ENCODE measurements around the gene ZNF155.

ZNF155 gene

DNA sequence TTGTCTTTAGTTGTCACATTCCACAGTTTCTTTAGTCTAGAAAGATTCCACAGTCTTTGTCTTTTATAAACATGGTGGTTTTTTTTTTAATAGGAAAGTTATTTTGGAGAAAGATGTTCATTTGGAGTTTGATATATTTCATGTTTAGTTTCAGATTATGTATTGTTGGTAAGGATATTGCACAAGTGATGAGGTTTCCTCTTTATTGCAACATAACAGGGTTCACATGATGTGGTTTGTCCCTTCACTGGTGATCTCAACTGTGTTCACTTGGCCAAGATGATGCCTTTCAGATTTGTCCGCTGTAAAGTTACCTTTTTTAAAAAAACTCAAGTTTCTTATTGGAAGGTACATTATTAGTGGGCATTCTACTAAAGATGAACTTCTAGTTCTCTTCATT lies 22.0 kb downstream of the ZNF155 start:
- DNase-seq (ENCODE audit: low read depth) = no peak

DNA sequence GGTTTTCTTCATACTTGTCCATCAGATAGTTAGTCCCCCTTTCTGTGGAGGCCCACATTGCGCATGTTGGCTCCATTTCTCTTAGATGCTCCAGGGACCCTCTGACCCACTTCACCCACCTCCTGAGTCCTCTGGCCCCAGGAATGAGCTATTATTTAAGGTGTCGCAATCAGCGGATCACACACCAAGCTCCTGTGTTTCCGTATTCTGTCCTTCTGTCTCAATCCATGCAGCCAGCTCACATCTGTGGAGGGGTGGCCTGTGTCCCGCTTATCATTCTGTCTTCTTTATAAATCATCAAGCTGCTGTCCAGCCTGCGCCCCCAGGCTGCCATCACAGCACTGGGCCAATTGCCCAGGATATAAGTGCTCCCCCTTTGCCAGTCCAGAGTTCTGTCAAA lies 23.5 kb downstream of the ZNF155 start:
- no peak for DNase-seq (ENCODE audit: low read depth)

DNA sequence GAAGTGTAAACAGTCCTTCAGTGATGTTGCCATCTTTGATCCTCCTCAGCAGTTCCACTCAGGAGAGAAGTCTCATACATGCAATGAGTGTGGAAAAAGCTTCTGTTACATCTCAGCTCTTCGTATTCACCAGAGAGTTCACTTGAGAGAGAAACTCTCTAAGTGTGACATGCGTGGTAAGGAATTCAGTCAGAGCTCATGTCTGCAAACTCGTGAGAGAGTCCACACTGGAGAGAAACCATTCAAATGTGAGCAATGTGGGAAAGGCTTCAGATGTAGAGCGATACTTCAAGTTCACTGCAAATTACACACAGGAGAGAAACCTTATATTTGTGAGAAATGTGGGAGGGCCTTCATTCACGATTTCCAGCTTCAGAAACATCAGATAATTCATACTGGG lies 26.5 kb downstream of the ZNF155 start:
- DNase-seq (ENCODE audit: low read depth) = no peak

DNA sequence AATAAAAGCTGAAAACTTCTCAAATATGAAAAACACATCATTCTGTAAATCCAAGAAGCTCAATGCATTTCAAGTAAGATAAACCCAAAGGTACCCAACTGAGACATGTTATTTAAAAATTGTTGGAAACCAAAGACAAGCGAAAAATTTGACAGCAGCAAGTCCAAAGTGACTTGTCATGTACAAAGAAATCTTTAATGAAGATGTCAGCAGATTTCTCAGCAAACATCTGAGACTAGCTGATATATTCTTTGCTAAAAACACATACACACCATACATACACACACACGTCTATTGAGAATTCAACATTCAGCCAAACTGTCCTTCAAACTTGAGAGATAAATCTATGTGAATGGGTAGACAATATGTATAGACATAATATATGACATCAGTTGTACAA lies 35.5 kb downstream of the ZNF155 start:
- no peak for DNase-seq (ENCODE audit: low read depth)

DNA sequence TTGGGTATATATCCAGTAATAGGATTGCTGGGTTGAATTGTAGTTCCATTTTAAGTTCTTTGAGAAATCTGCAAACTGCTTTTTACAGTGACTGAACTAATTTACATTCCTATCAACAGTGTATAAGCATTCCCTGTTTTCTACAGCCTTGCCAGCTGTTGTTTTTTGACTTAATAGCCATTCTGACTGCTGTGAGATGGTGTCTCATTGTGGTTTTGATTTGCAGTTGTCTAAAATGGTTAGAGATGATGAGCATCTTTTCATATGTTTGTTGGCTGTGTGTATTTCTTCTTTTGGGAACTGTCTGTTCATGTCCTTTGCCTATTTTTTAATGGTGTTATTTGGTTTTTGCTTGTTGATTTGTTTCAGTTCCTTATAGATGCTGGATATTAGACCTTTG lies 37.2 kb downstream of the ZNF155 start:
- no peak for DNase-seq (ENCODE audit: low read depth)

DNA sequence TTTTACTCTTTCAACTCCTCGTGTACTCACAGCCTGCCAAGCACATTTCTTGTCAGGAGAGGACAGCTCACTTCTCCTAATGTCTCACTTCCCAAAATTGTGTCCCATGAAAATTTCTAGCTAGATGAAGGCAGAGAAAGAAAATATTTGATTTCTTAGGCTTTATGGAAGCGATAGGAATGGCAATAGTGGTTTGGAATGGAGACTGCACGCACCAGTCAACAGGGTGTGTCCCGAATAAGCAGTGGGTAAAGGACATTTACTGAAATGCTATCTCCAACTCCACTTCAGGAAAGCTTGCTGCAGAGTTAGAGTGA lies 40.9 kb downstream of the ZNF155 start:
- DNase-seq (ENCODE audit: low read depth) = no peak

DNA sequence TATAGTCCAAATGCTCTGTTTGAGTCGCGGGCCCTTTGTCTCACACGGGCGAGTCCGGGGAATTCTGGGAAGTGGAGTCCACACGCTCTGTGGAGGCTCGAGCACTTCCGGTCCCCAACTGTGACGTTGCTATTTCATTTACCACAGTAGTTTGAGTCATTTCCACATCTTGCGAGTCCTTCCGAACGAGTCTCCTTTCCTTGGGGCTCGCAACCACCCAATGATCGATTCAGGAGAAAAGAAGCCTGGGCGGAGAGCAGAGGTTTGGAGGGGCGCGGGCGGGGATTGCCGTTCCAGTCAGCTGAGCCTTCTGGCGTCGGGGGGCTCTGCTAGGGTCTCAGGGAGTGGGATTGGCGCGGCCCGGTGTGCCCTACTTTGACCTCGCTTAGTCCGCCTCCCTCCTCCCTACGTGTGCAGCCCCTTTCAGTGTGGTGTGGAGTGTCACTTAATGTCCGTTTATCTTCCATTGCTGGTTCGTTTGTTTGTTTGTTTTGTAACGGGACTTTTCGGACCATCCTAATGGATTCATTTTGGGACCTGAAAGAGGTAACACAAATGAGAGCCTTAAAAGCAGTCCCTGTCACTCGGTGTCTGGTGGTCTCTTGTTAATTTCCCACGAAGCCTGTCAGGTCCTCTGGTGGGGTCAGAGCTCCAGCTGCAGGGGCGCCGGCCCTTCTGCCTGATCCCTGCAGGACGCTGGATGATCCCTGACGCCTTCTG lies 41.4 kb downstream of the ZNF155 start, which contains the start of gene ZNF222:
Gene ZNF222, plus strand, starts transcription at position 163 of the 720 bp plus-strand sequence. Its CDS starts 58 bp downstream, at position 221.
- peak; percentile 70 for DNase-seq (ENCODE audit: low read depth)

DNA sequence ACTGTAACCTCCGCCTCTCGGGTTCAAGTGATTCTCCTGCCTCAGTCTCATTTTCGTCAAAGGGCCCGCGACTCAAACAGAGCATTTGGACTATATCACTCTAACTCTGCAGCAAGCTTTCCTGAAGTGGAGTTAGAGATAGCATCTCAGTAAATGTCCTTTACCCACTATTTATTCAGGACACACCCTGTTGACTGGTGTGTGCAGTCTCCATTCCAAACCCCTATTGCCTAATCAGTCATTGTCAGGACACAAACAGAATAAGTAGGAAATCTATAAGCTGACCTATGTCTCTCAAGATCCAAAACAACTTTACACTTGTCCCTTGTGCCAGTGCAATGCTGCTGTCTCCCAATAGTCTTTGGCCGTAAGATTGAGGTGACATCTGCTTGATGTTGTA lies 42.6 kb downstream of the ZNF155 start:
- no peak for DNase-seq (ENCODE audit: low read depth)

DNA sequence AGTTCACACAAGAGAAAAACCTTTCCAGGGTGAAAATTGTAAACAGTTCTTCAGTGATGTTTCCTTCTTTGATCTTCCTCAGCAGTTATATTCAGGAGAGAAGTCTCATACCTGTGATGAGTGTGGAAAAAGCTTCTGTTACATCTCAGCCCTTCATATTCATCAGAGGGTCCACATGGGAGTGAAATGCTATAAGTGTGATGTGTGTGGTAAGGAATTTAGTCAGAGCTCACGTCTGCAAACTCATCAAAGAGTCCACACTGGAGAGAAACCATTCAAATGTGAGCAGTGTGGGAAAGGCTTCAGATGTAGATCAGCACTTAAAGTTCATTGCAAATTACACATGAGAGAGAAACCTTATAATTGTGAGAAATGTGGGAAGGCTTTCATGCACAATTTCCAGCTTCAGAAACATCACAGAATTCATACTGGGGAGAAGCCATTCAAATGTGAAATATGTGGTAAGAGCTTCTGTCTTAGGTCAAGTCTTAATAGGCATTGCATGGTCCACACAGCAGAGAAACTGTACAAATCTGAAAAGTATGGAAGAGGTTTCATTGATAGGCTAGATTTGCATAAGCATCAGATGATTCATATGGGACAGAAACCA lies 48.1 kb downstream of the ZNF155 start:
- no peak for DNase-seq (ENCODE audit: low read depth)

DNA sequence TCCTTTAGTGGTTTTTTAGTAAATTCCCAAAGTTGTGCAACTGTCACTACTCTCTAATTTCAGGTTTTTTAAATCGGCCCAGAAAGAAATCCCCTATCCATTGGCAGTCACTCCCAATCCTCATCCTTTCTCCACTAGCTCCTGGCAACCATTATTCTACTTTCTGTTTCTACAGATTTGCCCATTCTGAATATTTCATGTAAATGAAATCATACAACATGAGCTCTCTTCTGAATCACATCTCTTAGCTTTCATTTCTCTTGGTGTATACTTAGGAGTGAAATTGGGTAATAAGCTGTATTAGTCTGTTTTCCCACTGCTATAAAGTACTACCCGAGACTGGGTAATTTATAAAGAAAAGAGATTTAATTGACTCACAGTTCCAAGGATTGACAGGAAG lies 58.2 kb downstream of the ZNF155 start:
- DNase-seq (ENCODE audit: low read depth) = no peak
